Mucosa of rectum (tissue), 2 donors: ENCODE results near the gene CARTPT.

Experiments
- H3K27ac ChIP-seq, 2 donors: one replicate each; pipeline ENCODE4 v1.7.0; 2013; ENCODE audit warnings: inconsistent platforms in 2 of 2, low read depth in 2 of 2, low read length in 2 of 2
- H3K27me3 ChIP-seq, 2 donors: one replicate each; pipeline ENCODE4 v1.7.0; 2013; ENCODE audit warnings: low read length in 2 of 2; ENCODE audit not compliant: control insufficient read depth in 2 of 2, insufficient read depth in 2 of 2
- H3K36me3 ChIP-seq, 2 donors: one replicate each; pipeline ENCODE4 v1.7.0; 2013; ENCODE audit warnings: low read length in 2 of 2; ENCODE audit not compliant: control insufficient read depth in 2 of 2, insufficient read depth in 2 of 2
- H3K4me1 ChIP-seq, 2 donors: one replicate each; pipeline ENCODE4 v1.7.0; 2013; ENCODE audit warnings: low read length in 2 of 2, mild to moderate bottlenecking in 1 of 2; ENCODE audit not compliant: control insufficient read depth in 2 of 2, insufficient read depth in 2 of 2
- H3K4me3 ChIP-seq, 2 donors: one replicate each; pipeline ENCODE4 v1.7.0; 2013; ENCODE audit warnings: low read length in 2 of 2
- H3K9ac ChIP-seq, 2 donors: one replicate each; pipeline ENCODE4 v1.7.0; 2013; ENCODE audit warnings: low read length in 2 of 2, low read depth in 1 of 2, mild to moderate bottlenecking in 1 of 2
- H3K9me3 ChIP-seq, 2 donors: one replicate each; pipeline ENCODE4 v1.7.0; 2013; ENCODE audit warnings: low read length in 2 of 2; ENCODE audit not compliant: control insufficient read depth in 2 of 2
- donor health status: healthy.
- donor health status: Normal muscosa, but diverticular disease.

The CARTPT gene

DNA sequence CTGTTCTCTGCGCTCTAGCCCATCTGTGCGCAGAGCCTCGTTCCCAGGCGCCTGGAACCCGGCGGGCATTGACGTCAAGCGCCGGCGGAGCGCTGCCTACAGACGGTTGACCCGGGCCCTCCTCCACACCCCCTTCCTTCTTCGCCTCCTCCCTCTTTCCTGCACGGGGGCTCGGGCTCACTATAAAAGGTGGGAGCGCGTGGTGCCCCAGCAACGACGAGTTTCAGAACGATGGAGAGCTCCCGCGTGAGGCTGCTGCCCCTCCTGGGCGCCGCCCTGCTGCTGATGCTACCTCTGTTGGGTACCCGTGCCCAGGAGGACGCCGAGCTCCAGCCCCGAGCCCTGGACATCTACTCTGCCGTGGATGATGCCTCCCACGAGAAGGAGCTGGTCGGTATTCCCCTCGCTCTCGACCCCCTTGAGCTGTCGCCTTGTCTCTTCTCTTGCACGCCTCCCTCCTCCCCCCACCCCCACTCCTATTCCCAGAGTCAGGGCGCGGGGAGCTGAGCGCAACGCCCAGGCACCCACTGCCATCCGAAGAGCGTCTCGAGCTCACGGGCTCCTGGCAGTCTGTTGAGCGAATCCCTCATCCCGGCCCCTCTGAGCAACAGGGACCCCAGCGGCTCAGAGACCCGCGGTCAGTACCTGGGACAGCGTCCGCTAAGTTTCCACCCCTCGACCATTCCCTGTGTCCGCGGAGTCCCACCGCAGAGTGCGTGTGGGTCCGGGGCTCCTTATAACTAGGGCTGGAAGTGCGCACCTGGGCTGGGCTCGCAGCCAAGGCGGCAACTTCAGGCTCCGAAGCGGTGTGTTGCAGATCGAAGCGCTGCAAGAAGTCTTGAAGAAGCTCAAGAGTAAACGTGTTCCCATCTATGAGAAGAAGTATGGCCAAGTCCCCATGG is at the start of gene CARTPT:
TSS of gene CARTPT (plus strand) at position 213 of the 902 bp plus-strand sequence. CDS start at position 232, 19 bp downstream.
- peaks cover 9 to 15% of the 10 kb centered on the region in 2 donors for H3K27me3 ChIP-seq

GRCh38 chr5:71677977-71678376 is 41.1 kb upstream of the CARTPT start:
- Histone ChIP-seq H3K9me3 (no peaks in the 10 kb centered on the region), H3K36me3 (no peaks in the 10 kb centered on the region), H3K27ac (no peak overlapping the region), H3K9ac (no peak overlapping the region), H3K4me3 (no peak overlapping the region), H3K4me1 (peaks cover 0 to 11% of the 10 kb centered on the region in 2 donors), H3K27me3 (no peaks in the 10 kb centered on the region)

More for the DNA sequence above, at the start of gene CARTPT:
- no peaks in the 10 kb centered on the region for H3K36me3 ChIP-seq
- no peak within 1 kb of the TSS for H3K4me3 ChIP-seq
- H3K27ac ChIP-seq: no peak within 1 kb of the TSS
- no peaks in the 10 kb centered on the region for H3K4me1 ChIP-seq
- no peaks in the 10 kb centered on the region for H3K9me3 ChIP-seq
- H3K9ac ChIP-seq: no peak within 1 kb of the TSS

DNA sequence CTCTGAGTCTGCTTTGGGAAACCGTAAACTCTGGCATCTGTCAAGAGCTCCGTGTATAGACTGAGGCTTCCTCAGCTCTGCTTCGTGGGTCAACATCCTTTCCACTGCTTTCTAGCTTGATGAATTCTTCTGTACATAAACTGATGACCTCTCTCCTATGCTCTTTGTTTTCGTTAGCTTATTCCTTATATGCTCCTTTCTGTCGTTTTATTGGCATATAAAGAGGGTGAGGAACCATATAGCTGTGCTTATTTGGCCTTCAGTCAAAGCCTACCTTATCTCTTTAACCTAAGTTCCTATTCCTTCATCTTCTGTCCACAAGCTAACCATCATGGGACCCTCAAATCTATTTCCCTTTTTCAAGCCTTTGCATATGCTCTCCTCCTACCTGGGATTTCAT is 39.4 kb upstream of the CARTPT start:
- H3K9me3 ChIP-seq: no peaks in the 10 kb centered on the region
- H3K27ac ChIP-seq: peak overlapping the region in 1 of 2 donors; percentile 15
- H3K4me3 ChIP-seq: no peak overlapping the region
- H3K36me3 ChIP-seq: no peaks in the 10 kb centered on the region
- H3K9ac ChIP-seq: no peak overlapping the region
- H3K27me3 ChIP-seq: no peaks in the 10 kb centered on the region
- peaks cover 0 to 11% of the 10 kb centered on the region in 2 donors for H3K4me1 ChIP-seq

GRCh38 chr5:71680510-71680909 is 38.6 kb upstream of the CARTPT start:
- Histone ChIP-seq H3K9me3 (no peaks in the 10 kb centered on the region), H3K36me3 (no peaks in the 10 kb centered on the region), H3K4me1 (peaks cover 0 to 11% of the 10 kb centered on the region in 2 donors), H3K27me3 (no peaks in the 10 kb centered on the region), H3K27ac (peak overlapping the region in 1 of 2 donors; percentile 15), H3K9ac (no peak overlapping the region), H3K4me3 (no peak overlapping the region)

DNA sequence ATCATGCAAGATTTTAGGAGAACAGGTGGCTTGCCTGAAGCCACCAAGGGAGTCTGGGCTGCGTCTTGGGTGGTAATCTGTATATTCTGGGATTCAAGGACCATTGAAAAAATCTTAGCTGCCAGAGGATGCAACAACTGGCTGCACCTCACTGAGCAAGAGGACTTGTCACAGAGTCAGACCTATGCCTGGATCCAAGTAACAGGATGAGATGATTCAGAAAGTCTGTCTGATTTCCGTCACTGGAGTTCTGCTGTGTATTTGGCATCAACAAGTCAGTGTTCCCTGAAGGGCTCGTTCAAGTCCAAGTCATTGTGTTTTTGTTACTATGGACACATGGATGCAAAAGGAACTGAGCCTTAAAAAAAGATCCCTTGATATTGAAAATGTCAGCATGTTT is 37.8 kb upstream of the CARTPT start:
- no peaks in the 10 kb centered on the region for H3K36me3 ChIP-seq
- no peaks in the 10 kb centered on the region for H3K9me3 ChIP-seq
- no peak overlapping the region for H3K27ac ChIP-seq
- no peaks in the 10 kb centered on the region for H3K27me3 ChIP-seq
- no peak overlapping the region for H3K4me3 ChIP-seq
- peaks cover 0 to 11% of the 10 kb centered on the region in 2 donors for H3K4me1 ChIP-seq
- no peak overlapping the region for H3K9ac ChIP-seq

DNA sequence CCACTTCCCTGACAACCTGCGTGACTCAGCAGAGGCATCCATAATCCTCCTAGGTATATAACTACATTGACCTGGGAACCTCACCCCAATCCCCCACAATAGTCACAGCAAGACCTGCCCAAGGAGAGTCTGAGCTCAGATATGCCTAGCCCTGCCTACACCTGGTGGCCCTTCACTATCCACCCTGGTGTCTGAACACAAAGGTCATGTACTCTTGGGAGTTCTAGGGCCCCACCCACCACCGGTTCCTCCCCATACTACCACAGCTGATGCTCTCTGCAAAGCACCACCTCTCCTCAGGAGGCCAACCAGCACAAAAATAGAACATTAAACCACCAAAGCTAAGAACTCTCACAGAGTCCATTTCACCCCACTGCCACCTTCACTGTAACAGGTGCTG is 34.8 kb upstream of the CARTPT start:
- no peak overlapping the region for H3K4me3 ChIP-seq
- H3K4me1 ChIP-seq: peaks cover 0 to 10% of the 10 kb centered on the region in 2 donors
- no peak overlapping the region for H3K9ac ChIP-seq
- H3K27ac ChIP-seq: no peak overlapping the region
- H3K27me3 ChIP-seq: no peaks in the 10 kb centered on the region
- H3K36me3 ChIP-seq: no peaks in the 10 kb centered on the region
- H3K9me3 ChIP-seq: no peaks in the 10 kb centered on the region

- Histone ChIP-seq H3K36me3 (no peaks in the 10 kb centered on the region), H3K27me3 (peaks cover 0 to 2% of the 10 kb centered on the region in 2 donors), H3K4me3 (no peak overlapping the region), H3K4me1 (peaks cover 3 to 4% of the 10 kb centered on the region in 2 donors), H3K9me3 (no peaks in the 10 kb centered on the region), H3K9ac (no peak overlapping the region), H3K27ac (no peak overlapping the region)
These were observed 25.1 kb upstream of the CARTPT start for GRCh38 chr5:71693828-71694427.

GRCh38 chr5:71695071-71695470 is 24.0 kb upstream of the CARTPT start:
- H3K4me3 ChIP-seq: no peak overlapping the region
- no peaks in the 10 kb centered on the region for H3K36me3 ChIP-seq
- H3K9ac ChIP-seq: no peak overlapping the region
- H3K27me3 ChIP-seq: no peaks in the 10 kb centered on the region
- no peak overlapping the region for H3K27ac ChIP-seq
- H3K9me3 ChIP-seq: no peaks in the 10 kb centered on the region
- H3K4me1 ChIP-seq: peaks cover 3 to 4% of the 10 kb centered on the region in 2 donors

GRCh38 chr5:71695595-71695994 is 23.5 kb upstream of the CARTPT start:
- H3K36me3 ChIP-seq: no peaks in the 10 kb centered on the region
- H3K4me3 ChIP-seq: no peak overlapping the region
- H3K9ac ChIP-seq: no peak overlapping the region
- no peaks in the 10 kb centered on the region for H3K9me3 ChIP-seq
- peaks cover 3 to 4% of the 10 kb centered on the region in 2 donors for H3K4me1 ChIP-seq
- no peak overlapping the region for H3K27ac ChIP-seq
- no peaks in the 10 kb centered on the region for H3K27me3 ChIP-seq

- Histone ChIP-seq H3K4me3 (no peak overlapping the region), H3K4me1 (peaks cover 3 to 4% of the 10 kb centered on the region in 2 donors), H3K27me3 (no peaks in the 10 kb centered on the region), H3K27ac (no peak overlapping the region), H3K36me3 (no peaks in the 10 kb centered on the region), H3K9me3 (no peaks in the 10 kb centered on the region), H3K9ac (no peak overlapping the region)
These were observed 21.1 kb upstream of the CARTPT start for GRCh38 chr5:71697967-71698366.
